IPS-18c (cell line): ENCODE results near the gene SRSF3.
"Not testable (repeated sequence)": the region's sequence is repeated elsewhere in the genome, so short reads cannot be mapped to it uniquely, and the experiment has no call there.

Source experiments
- H3K4me3 ChIP-seq: 2 replicates; pipeline ENCODE4 v1.7.0; 2013; ENCODE audit warnings: low read depth, mild to moderate bottlenecking, low read length, moderate library complexity; ENCODE audit not compliant: insufficient read depth
- H3K9me3 ChIP-seq: one replicate; pipeline ENCODE4 v1.6.1; 2013; ENCODE audit warnings: mild to moderate bottlenecking, low read length, moderate library complexity; ENCODE audit not compliant: control insufficient read depth, insufficient read depth

SRSF3 gene

GRCh38 chr6:36650848-36651478 is 56.8 kb downstream of the SRSF3 start:
- no peak overlapping the region for H3K4me3 ChIP-seq
- no peaks in the 10 kb centered on the region for H3K9me3 ChIP-seq

- no peak overlapping the region for H3K4me3 ChIP-seq
- H3K9me3 ChIP-seq: no peaks in the 10 kb centered on the region
These were observed 57.7 kb downstream of the SRSF3 start for GRCh38 chr6:36651659-36652379.

GRCh38 chr6:36654469-36654868 is 60.3 kb downstream of the SRSF3 start:
- not testable (repeated sequence) for H3K4me3 ChIP-seq, H3K9me3 ChIP-seq
